ENCODE data around the gene MACF1. TPM values are rescaled to one million over a fixed set of nuclear protein-coding genes. Genes with fewer than 3 reads are reported as not detected.
A peak's percentile ranks its signal among the peaks of the same experiment; 100 is the strongest.

Gene MACF1
- polyA plus RNA-seq, 6 donors from 2014 or later = 9.1 to 96.3 (median 29.5) TPM

DNA sequence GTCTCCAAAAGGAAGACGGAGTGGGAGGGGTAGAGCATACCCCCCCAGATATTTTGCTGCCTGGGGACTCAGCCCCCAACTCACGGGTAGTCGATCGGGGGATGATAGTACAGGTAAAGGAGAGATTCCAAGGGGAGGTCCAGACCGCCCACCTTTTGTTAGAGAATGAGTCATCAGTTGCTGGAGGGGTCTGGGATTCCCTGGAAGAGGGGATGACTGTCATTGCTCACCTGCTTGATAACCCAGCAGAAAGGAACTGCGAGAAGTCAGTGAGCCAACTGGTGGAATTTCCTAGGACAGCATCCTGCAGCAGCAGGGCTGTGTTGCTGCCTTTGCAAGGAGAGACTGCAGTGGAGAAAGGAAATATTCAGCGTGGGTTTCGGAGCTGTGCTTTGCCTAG is 64.4 kb downstream of the MACF1 start:
- no peak for ATAC-seq (ENCODE audit: low read depth in 2 of 2)
- Mint-ChIP-seq H3K36me3 (no peaks in the 10 kb centered on the region), H3K9me3 (no peaks in the 10 kb centered on the region), H3K27ac (peak overlapping the region in 5 of 6 donors; percentile 38 to 97 (median 92)), H3K4me3 (peak overlapping the region; percentile 71 to 91 (median 80)), H3K27me3 (no peaks in the 10 kb centered on the region), H3K4me1 (peaks cover 62 to 63% (median 62%) of the 10 kb centered on the region in 3 donors)
- no peak for DNase-seq

GRCh38 chr1:39269349-39269748 is 64.9 kb downstream of the MACF1 start:
- H3K27me3 Mint-ChIP-seq = no peaks in the 10 kb centered on the region

DNA sequence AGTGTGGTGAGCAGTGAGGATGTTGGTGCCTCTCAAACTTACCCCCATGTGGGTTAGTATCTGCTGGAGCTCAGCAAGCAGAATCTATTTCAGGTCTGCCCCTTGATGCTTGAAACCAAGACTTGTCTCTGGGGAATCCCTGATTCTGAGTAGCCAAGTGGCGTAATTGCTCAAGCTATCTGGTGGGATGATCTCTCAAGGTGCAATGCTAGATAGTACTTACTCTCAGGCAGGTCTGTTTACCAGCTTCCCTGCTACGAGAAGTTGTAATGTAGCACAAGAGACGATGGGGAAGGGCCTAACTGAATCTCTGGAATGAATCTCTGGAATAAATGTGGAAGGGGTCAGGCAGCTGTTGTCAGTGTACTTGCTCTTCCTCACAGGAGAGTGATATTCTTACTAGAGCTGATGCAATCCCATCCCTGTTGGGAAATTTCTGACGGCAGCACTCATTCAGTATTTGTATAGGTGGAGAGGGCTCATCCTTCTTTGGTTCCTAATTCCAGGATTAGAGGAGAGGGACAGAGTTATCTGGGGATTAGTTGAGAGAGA is 65.4 kb downstream of the MACF1 start:
- Mint-ChIP-seq H3K4me1 (peaks cover 62 to 63% (median 63%) of the 10 kb centered on the region in 3 donors), H3K27ac (peak overlapping the region; percentile 83 to 98 (median 94)), H3K9me3 (no peaks in the 10 kb centered on the region), H3K36me3 (no peaks in the 10 kb centered on the region), H3K27me3 (no peaks in the 10 kb centered on the region), H3K4me3 (peak overlapping the region; percentile 71 to 91 (median 83))
- peak; percentile 95 to 96 for ATAC-seq (ENCODE audit: low read depth in 2 of 2)
- peak; percentile 83 for DNase-seq

More at GRCh38 chr1:39269349-39269748, 64.9 kb downstream of the MACF1 start:
- Mint-ChIP-seq H3K36me3 (no peaks in the 10 kb centered on the region), H3K9me3 (no peaks in the 10 kb centered on the region), H3K27ac (peak overlapping the region; percentile 83 to 98 (median 94)), H3K4me1 (peaks cover 62 to 63% (median 62%) of the 10 kb centered on the region in 3 donors), H3K4me3 (peak overlapping the region; percentile 71 to 91 (median 83))
- DNase-seq (no peak), ATAC-seq (ENCODE audit: low read depth in 2 of 2) (peak in 1 of 2 donors; percentile 4)

DNA sequence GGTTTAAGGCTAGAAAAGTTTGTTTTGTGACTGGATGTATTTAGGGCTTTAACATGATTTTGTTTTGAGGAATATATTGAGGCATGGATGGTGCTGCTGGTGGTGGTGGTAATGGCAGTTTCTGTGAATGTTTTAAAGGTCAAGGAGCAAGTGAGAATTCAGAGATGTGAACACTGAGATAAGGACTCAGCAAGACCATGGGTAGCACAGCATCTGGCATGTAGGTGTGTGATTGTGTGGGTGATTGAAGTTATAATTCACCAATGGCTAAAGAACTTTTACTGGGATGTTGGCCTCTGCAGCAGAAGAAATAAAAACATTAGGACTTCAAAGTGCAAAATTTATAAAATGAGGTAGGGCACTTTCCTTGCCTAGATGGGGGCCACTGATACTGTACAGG is 65.9 kb downstream of the MACF1 start:
- H3K4me3 Mint-ChIP-seq = peak overlapping the region; percentile 71 to 91 (median 83)
- H3K27me3 Mint-ChIP-seq = no peaks in the 10 kb centered on the region
- no peak for ATAC-seq (ENCODE audit: low read depth in 2 of 2)
- no peaks in the 10 kb centered on the region for H3K9me3 Mint-ChIP-seq
- H3K27ac Mint-ChIP-seq = peak overlapping the region; percentile 79 to 98 (median 91)
- H3K36me3 Mint-ChIP-seq = no peaks in the 10 kb centered on the region
- DNase-seq = no peak
- H3K4me1 Mint-ChIP-seq = peaks cover 63 to 68% (median 65%) of the 10 kb centered on the region in 3 donors

DNA sequence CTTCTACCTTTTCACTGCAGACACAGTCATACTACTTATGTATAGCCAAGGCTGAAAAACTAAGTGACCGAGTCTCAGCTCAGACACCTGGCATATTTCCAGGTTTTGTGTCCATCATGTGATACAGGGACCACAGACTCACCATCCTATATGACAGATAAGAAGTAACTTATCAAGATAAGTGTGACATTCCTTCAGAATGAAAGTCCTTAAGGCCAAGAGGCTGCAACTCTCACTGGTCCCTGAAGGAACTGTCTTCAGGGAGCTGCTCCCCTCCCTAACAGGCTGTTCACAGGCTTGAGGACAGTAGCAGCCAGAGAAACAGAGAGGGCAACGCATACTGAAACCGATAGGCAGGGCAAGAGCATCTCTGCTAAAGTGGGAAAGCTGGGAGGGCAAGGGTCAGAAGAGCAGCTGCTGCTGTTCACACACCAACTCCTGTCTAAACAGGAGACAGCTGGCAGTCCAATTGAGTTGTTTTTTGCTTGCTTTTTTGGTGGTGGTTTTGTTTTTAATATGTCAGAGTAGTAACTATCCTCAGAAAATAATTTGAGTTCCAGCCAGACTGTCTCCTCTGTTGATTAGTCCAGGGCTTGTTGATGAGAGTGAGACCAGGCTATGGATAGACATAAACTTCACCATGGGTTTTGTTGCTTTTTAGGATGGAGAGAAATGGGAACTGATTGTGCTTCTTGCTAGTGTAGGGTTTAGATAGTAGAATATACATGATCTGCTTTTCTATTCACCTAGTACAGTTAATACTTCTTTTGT is 67.7 kb downstream of the MACF1 start:
- peaks cover 64 to 77% (median 67%) of the 10 kb centered on the region in 3 donors for H3K4me1 Mint-ChIP-seq
- no peak for ATAC-seq (ENCODE audit: low read depth in 2 of 2)
- no peaks in the 10 kb centered on the region for H3K36me3 Mint-ChIP-seq
- H3K27ac Mint-ChIP-seq = peak overlapping the region; percentile 7 to 87 (median 46)
- peak overlapping the region; percentile 5 to 75 (median 36) for H3K4me3 Mint-ChIP-seq
- no peaks in the 10 kb centered on the region for H3K27me3 Mint-ChIP-seq
- DNase-seq = no peak
- no peaks in the 10 kb centered on the region for H3K9me3 Mint-ChIP-seq

GRCh38 chr1:39272798-39273469 is 68.4 kb downstream of the MACF1 start:
- DNase-seq = no peak

GRCh38 chr1:39275836-39276507 is 71.5 kb downstream of the MACF1 start:
- Mint-ChIP-seq H3K9me3 (no peaks in the 10 kb centered on the region), H3K27me3 (no peaks in the 10 kb centered on the region), H3K4me1 (peaks cover 48 to 62% (median 58%) of the 10 kb centered on the region in 3 donors), H3K36me3 (no peaks in the 10 kb centered on the region), H3K4me3 (peak overlapping the region in 3 of 8 donors; percentile 29 to 49 (median 47)), H3K27ac (peak overlapping the region in 3 of 6 donors; percentile 1 to 83 (median 7))
- ATAC-seq (ENCODE audit: low read depth in 2 of 2) = peak in 1 of 2 donors; percentile 52
- DNase-seq = no peak

More at GRCh38 chr1:39272798-39273469, 68.4 kb downstream of the MACF1 start:
- H3K4me3 Mint-ChIP-seq = peak overlapping the region in 4 of 8 donors; percentile 5 to 70 (median 18)
- H3K4me1 Mint-ChIP-seq = peaks cover 68 to 81% (median 72%) of the 10 kb centered on the region in 3 donors
- peak overlapping the region in 3 of 6 donors; percentile 6 to 80 (median 32) for H3K27ac Mint-ChIP-seq
- H3K36me3 Mint-ChIP-seq = no peaks in the 10 kb centered on the region
- no peaks in the 10 kb centered on the region for H3K27me3 Mint-ChIP-seq
- no peaks in the 10 kb centered on the region for H3K9me3 Mint-ChIP-seq
- no peak for ATAC-seq (ENCODE audit: low read depth in 2 of 2)

DNA sequence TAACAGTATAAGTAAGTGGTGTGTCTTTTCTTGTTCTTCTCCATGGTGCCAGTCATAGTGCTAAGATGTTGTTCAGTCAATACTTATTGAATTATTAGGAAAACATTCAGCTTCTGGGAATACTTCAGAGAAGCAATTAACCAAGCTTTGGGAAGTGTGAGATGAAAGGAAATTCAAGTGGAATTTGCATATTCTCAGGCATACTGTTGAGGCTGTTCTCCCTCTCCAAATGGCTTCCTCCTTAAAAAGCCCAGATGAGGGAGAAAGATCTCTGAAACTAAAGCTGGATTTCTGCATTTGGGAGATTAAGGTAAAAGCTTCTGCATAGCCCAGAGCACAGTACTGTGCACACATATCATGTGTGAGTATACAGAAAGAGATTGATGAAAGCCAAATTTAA is 73.4 kb downstream of the MACF1 start:
- Mint-ChIP-seq H3K27ac (peak overlapping the region in 2 of 6 donors; percentile 39 to 73), H3K4me1 (peaks cover 29 to 43% (median 39%) of the 10 kb centered on the region in 3 donors), H3K9me3 (no peaks in the 10 kb centered on the region), H3K4me3 (no peak overlapping the region), H3K36me3 (peaks cover 7 to 8% of the 10 kb centered on the region in 2 donors), H3K27me3 (no peaks in the 10 kb centered on the region)
- no peak for ATAC-seq (ENCODE audit: low read depth in 2 of 2)
- no peak for DNase-seq

DNA sequence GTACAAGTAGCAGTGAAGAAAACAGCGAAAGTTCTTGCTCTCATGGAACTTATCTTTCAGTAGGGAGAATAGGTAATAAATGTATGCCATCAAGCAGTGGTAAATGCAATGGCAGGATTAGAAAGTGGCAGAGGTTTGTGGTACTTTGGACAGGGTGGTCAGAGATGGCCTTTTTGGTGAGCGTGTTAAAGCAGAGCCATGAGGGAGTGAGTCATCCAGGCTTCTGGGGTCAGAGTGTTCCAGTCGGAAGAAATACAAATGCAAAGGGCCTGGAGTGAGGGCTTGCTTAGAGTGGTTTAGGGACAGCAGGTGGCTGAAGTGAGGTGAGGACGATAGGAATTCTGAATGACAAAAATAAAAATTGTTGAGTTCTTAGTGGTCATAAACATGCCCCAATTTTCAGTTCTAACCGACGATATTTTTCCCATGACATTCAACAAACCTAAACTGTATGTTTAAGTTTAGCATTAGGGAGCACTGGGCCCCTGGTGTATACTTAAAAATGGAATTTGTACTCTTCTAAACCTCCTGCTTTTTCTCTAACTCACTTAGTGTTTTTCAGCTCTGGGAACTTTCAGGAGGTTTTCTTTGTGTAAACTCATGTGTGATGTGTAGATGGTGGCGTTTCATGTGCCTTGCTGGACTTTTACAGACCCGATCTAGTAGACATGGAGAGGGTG is 78.2 kb downstream of the MACF1 start:
- Mint-ChIP-seq H3K27ac (peak overlapping the region in 2 of 6 donors; percentile 42 to 59), H3K27me3 (no peaks in the 10 kb centered on the region), H3K4me1 (peaks cover 13 to 19% (median 14%) of the 10 kb centered on the region in 3 donors), H3K4me3 (no peak overlapping the region), H3K9me3 (no peaks in the 10 kb centered on the region), H3K36me3 (peaks cover 10 to 24% of the 10 kb centered on the region in 2 donors)
- ATAC-seq (ENCODE audit: low read depth in 2 of 2) (no peak), DNase-seq (no peak)

GRCh38 chr1:39283858-39284257 is 79.4 kb downstream of the MACF1 start:
- Mint-ChIP-seq H3K36me3 (peaks cover 12 to 28% of the 10 kb centered on the region in 2 donors), H3K27me3 (no peaks in the 10 kb centered on the region)
- no peak for ATAC-seq (ENCODE audit: low read depth in 2 of 2)

GRCh38 chr1:39287541-39287940 is 83.0 kb downstream of the MACF1 start:
- no peaks in the 10 kb centered on the region for H3K27me3 Mint-ChIP-seq
- H3K4me3 Mint-ChIP-seq = no peak overlapping the region
- H3K27ac Mint-ChIP-seq = no peak overlapping the region
- no peaks in the 10 kb centered on the region for H3K4me1 Mint-ChIP-seq
- no peaks in the 10 kb centered on the region for H3K9me3 Mint-ChIP-seq
- ATAC-seq (ENCODE audit: low read depth in 2 of 2) (no peak), DNase-seq (no peak)
- peaks cover 26 to 38% of the 10 kb centered on the region in 2 donors for H3K36me3 Mint-ChIP-seq

More at GRCh38 chr1:39283858-39284257, 79.4 kb downstream of the MACF1 start:
- DNase-seq = no peak
- Mint-ChIP-seq H3K4me1 (peaks cover 3 to 8% (median 3%) of the 10 kb centered on the region in 3 donors), H3K9me3 (no peaks in the 10 kb centered on the region), H3K4me3 (no peak overlapping the region), H3K27ac (no peak overlapping the region)

GRCh38 chr1:39288735-39289465 is 84.4 kb downstream of the MACF1 start:
- H3K36me3 Mint-ChIP-seq = peaks cover 24 to 30% of the 10 kb centered on the region in 2 donors
- H3K9me3 Mint-ChIP-seq = no peaks in the 10 kb centered on the region
- H3K4me3 Mint-ChIP-seq = no peak overlapping the region
- DNase-seq (no peak), ATAC-seq (ENCODE audit: low read depth in 2 of 2) (no peak)
- no peaks in the 10 kb centered on the region for H3K4me1 Mint-ChIP-seq
- H3K27me3 Mint-ChIP-seq = no peaks in the 10 kb centered on the region
- H3K27ac Mint-ChIP-seq = peak overlapping the region in 1 of 6 donors; percentile 77
